OCI-LY7 (cell line): ENCODE data around the gene GNPTG. TPM values are rescaled to one million over a fixed set of nuclear protein-coding genes. Genes with fewer than 3 reads are reported as not detected.

Experiments
- BruUV-seq: library from RNA; stranded (reverse); fragments of 400-500 nt; replicated peaks from 2 replicates; lab custom pipeline; 2021; lab: Mats Ljungman, UMichigan
- CTCF ChIA-PET: fragments of 300-600 bp; sonication (Branson Sonifier 250); formaldehyde crosslinking; loops from one replicate; lab custom pipeline; 2022; ENCODE audit warnings: antibody characterized with exemption; ENCODE audit not compliant: unreplicated experiment; lab: Charles Lee
- POLR2A ChIA-PET: fragments of 300-600 bp; sonication (Branson Sonifier 250); formaldehyde crosslinking; loops from one replicate; lab custom pipeline; 2022; ENCODE audit warnings: antibody characterized with exemption; lab: Charles Lee
- DNase-seq: peaks from one replicate; pipeline ENCODE4 v3.0.0-alpha.2; 2015; ENCODE audit warnings: low spot score
- H2AFZ ChIP-seq: fragments of 200-600 bp; sonication (generic), shearing (Covaris generic); 2 replicates; pipeline ENCODE4 v1.6.1; 2014; ENCODE audit warnings: mild to moderate bottlenecking, antibody characterized with exemption, low read length, moderate library complexity
- H3K27ac ChIP-seq: fragments of 200-600 bp; sonication (generic); 2 replicates; pipeline ENCODE4 v1.5.1; 2014; ENCODE audit warnings: mixed run types, low read depth, mild to moderate bottlenecking, moderate library complexity, low read length, inconsistent platforms; ENCODE audit not compliant: poor library complexity, severe bottlenecking
- H3K36me3 ChIP-seq: fragments of 200-600 bp; sonication (generic); 2 replicates; pipeline ENCODE4 v1.6.1; 2014; ENCODE audit warnings: mild to moderate bottlenecking, antibody characterized with exemption, low read length, moderate library complexity, mixed read lengths; ENCODE audit not compliant: insufficient read depth
- H3K4me1 ChIP-seq: fragments of 200-600 bp; sonication (generic); 2 replicates; pipeline ENCODE4 v1.5.1; 2014; ENCODE audit warnings: mild to moderate bottlenecking, low read length; ENCODE audit not compliant: insufficient read depth, poor library complexity, severe bottlenecking
- H3K4me2 ChIP-seq: fragments of 200-600 bp; sonication (generic); 2 replicates; pipeline ENCODE4 v1.6.1; 2014; ENCODE audit warnings: mild to moderate bottlenecking, low read length
- H3K4me3 ChIP-seq: fragments of 200-600 bp; sonication (generic); 2 replicates; pipeline ENCODE4 v1.5.1; 2014; ENCODE audit warnings: mild to moderate bottlenecking, low read depth, low read length; ENCODE audit not compliant: poor library complexity, severe bottlenecking
- H3K79me2 ChIP-seq: fragments of 200-600 bp; sonication (generic); 2 replicates; pipeline ENCODE4 v1.6.1; 2016; ENCODE audit warnings: low read depth, mild to moderate bottlenecking, low read length, moderate library complexity, mixed read lengths; ENCODE audit not compliant: insufficient read depth
- H3K9me2 ChIP-seq: fragments of 200-600 bp; sonication (generic); 2 replicates; pipeline ENCODE4 v1.6.1; 2016; ENCODE audit warnings: mild to moderate bottlenecking, low read length, mixed read lengths; ENCODE audit not compliant: insufficient read depth
- H3K9me3 ChIP-seq: fragments of 200-600 bp; sonication (generic); 2 replicates; pipeline ENCODE4 v1.6.1; 2014; ENCODE audit warnings: mild to moderate bottlenecking, mixed run types, low read length, mixed read lengths
- H4K20me1 ChIP-seq: fragments of 200-600 bp; sonication (generic); 2 replicates; pipeline ENCODE4 v1.6.1; 2014; ENCODE audit warnings: mild to moderate bottlenecking, antibody characterized with exemption, low read length, moderate library complexity, mixed read lengths; ENCODE audit not compliant: insufficient read depth
- EZH2phosphoT487 ChIP-seq: fragments of 200-600 bp; sonication (generic); IDR thresholded peaks from 2 replicates; pipeline ENCODE4 v1.6.1; 2018; ENCODE audit warnings: low read depth, borderline replicate concordance, mild to moderate bottlenecking, mixed run types, antibody characterized with exemption, low read length, moderate library complexity, mixed read lengths
- intact Hi-C: fragments of 100-400 bp; cut with micrococcal nuclease; formaldehyde crosslinking; loops from one replicate; pipeline ENCODE4 v1.10.0; 2022; ENCODE audit not compliant: unreplicated experiment
- total RNA-seq, 2 experiments: library from RNA; depleted of rRNA in 1 of 2; stranded (reverse); fragments of >200 nt in 1 of 2; shearing (Covaris generic) in 1 of 2; gene quantifications; 2 replicates each; pipeline ENCODE4 v1.2.3, GENCODE V29; 2014 to 2022
- TF ChIP-seq, protein P1 (sequence below): fragments of 200-600 bp; sonication (generic); conservative IDR thresholded peaks from 2 replicates; pipeline ENCODE4 v1.5.1; 2014; ENCODE audit warnings: mild to moderate bottlenecking, antibody characterized with exemption, low read length, moderate library complexity, mixed read lengths

Gene GNPTG
- total RNA-seq, 2 experiments from 2014 or later = 21.3 to 24.1 TPM

DNA sequence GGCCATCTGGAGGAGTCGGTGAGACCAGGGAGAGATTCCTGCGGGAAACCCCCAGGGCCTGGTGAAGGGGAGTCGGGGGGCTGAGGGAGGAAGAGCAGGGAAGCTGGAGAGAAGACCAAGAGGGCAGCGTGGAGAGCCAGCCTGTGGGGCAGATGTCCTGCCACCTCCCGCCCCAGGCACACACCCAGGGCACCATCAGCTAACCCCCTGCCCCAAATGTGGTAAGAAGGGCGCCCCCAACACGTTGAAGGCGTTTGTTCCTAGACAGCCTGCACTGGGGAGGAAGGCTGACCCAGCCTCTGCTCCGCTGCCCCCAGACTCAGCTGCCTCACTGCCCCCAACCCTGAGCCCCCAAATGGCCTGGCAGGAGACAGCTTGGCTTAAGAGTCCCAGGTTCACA lies 17.0 kb upstream of the GNPTG start:
- Histone ChIP-seq H3K9me2 (no peaks in the 10 kb centered on the region), H3K9me3 (no peaks in the 10 kb centered on the region), H3K36me3 (no peaks in the 10 kb centered on the region), H2AFZ (no peak overlapping the region), H3K27ac (no peak overlapping the region), H3K4me2 (no peak overlapping the region), H3K4me3 (no peak overlapping the region), H4K20me1 (no peaks in the 10 kb centered on the region), H3K4me1 (peaks cover 31% of the 10 kb centered on the region), H3K79me2 (no peaks in the 10 kb centered on the region)
- POLR2A ChIA-PET = interaction anchor here (0.6 kb wide), 1 partner anchor 13 kb away, joined by 4 read pairs; no protein-coding TSS in a partner anchor
- intact Hi-C loops = no loop called here
- DNase-seq = no peak
- BruUV-seq = no TSS peak
- TF ChIP-seq EZH2phosphoT487 = no peak
- TF ChIP-seq, protein P1, sequence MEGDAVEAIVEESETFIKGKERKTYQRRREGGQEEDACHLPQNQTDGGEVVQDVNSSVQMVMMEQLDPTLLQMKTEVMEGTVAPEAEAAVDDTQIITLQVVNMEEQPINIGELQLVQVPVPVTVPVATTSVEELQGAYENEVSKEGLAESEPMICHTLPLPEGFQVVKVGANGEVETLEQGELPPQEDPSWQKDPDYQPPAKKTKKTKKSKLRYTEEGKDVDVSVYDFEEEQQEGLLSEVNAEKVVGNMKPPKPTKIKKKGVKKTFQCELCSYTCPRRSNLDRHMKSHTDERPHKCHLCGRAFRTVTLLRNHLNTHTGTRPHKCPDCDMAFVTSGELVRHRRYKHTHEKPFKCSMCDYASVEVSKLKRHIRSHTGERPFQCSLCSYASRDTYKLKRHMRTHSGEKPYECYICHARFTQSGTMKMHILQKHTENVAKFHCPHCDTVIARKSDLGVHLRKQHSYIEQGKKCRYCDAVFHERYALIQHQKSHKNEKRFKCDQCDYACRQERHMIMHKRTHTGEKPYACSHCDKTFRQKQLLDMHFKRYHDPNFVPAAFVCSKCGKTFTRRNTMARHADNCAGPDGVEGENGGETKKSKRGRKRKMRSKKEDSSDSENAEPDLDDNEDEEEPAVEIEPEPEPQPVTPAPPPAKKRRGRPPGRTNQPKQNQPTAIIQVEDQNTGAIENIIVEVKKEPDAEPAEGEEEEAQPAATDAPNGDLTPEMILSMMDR = no peak
- CTCF ChIA-PET = no interaction called here

DNA sequence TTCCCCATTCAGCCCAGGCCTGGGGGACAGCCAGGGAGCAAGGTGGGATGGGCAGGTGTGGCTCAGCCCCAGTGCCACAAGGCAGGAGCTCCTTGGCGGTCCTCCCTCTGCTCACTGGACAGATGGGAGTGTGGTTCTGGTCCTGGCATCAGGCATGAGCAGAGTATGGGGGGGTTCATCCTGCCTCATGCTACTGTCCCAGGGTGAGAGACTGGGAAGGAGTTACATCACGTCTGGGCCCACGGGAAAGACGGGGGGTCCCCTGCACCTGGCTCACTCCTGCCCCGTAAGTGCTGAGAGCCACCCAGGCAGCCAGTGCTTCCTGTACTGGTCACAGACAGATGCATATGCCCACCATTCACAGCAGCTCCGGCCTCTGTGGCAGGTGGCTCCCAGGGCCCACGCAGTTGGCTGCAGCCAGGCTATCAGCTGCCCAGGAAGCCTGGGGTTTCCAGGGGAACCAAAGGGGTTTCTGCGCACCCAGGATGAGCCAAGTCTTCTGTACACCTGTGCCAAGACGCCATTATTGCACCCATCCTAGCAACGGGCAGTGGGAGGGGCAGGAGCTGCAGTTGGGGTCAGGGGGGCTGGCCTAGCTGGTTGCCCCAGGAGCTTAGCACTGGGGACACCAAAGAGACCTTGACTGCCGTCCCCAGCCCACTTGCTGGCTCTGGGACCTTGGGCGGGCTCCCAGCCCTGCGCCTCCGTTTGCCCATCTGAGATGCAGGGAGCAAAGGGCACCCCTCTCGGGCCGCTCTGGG lies 16.3 kb upstream of the GNPTG start:
- ChIA-PET POLR2A (interaction anchor here (0.6 kb wide), 1 partner anchor 14 kb away, joined by 4 read pairs; no protein-coding TSS in a partner anchor), CTCF (no interaction called here)
- Histone ChIP-seq H4K20me1 (no peaks in the 10 kb centered on the region), H3K4me2 (no peak overlapping the region), H3K9me2 (no peaks in the 10 kb centered on the region), H3K4me3 (no peak overlapping the region), H3K4me1 (peaks cover 31% of the 10 kb centered on the region), H2AFZ (no peak overlapping the region), H3K36me3 (no peaks in the 10 kb centered on the region), H3K27ac (no peak overlapping the region), H3K79me2 (no peaks in the 10 kb centered on the region), H3K9me3 (no peaks in the 10 kb centered on the region)
- intact Hi-C loops = no loop called here
- DNase-seq = no peak
- TF ChIP-seq, protein P1 = no peak
- no peak for TF ChIP-seq EZH2phosphoT487
- no TSS peak for BruUV-seq

DNA sequence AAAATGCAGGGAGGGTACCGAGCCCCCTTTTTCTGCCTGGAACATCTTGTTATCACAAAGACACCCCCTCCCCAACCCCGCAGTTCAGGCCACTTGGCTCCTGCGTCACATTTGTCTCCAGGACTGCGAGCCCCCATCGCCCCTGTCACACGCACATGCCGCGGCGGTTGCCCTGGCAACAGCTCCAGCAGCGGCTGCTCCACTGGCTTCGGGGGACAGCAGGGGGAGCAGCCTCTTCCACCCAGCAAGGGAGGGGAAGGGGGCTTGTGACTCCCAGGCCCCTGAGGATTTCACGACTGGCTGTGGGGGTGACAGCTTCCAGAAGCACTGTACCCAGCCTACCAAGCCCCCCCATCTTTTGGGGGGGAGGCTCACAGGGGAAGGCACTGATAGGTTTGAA lies 15.7 kb upstream of the GNPTG start:
- no peak overlapping the region for H3K4me3 ChIP-seq
- peaks cover 29% of the 10 kb centered on the region for H3K4me1 ChIP-seq
- TF ChIP-seq EZH2phosphoT487 = no peak
- TF ChIP-seq, protein P1 = 0 out of 2 replicates have a peak, but pooled peaks have one; percentile 20
- ChIA-PET CTCF (no interaction called here), POLR2A (no interaction called here)
- H4K20me1 ChIP-seq = no peaks in the 10 kb centered on the region
- H3K27ac ChIP-seq = no peak overlapping the region
- H3K9me3 ChIP-seq = no peaks in the 10 kb centered on the region
- no peaks in the 10 kb centered on the region for H3K79me2 ChIP-seq
- H2AFZ ChIP-seq = no peak overlapping the region
- BruUV-seq = no TSS peak
- intact Hi-C loops = no loop called here
- DNase-seq = no peak
- no peaks in the 10 kb centered on the region for H3K9me2 ChIP-seq
- no peak overlapping the region for H3K4me2 ChIP-seq
- H3K36me3 ChIP-seq = no peaks in the 10 kb centered on the region
